ENCODE measurements around the gene RAB14.
A peak's percentile ranks its signal among the peaks of the same experiment; 100 is the strongest.

RAB14 gene

DNA sequence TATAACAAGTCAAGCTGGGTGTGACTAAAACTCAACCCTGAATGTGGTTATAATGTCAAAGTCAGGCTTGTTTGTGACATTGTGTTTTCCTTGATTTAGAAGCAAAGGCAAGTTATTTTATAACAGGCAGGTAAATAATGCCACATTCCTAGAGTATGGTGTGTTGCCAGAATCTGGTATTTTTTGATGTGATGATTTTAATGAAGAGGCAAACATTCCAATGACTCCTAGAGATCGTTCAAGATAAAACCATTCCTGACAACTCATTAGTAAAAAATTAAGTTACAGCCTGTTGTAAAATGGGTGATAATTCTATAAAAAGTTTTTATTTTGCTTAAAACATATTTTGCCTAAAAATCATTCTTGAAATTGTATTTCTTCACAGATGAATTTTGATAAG, 60.0 kb downstream of the RAB14 start:
- no peaks in the 10 kb centered on the region for H3K9me3 ChIP-seq (ENCODE audit: severe bottlenecking)
- peaks cover 79% of the 10 kb centered on the region for H3K36me3 ChIP-seq (ENCODE audit: low read depth)
- DNase-seq (ENCODE audit: low spot score) (no peak), ATAC-seq (ENCODE audit: low read depth) (no peak)
- no peak overlapping the region for H3K27ac ChIP-seq (ENCODE audit: poor library complexity, severe bottlenecking)
- TF ChIP-seq, protein P1, sequence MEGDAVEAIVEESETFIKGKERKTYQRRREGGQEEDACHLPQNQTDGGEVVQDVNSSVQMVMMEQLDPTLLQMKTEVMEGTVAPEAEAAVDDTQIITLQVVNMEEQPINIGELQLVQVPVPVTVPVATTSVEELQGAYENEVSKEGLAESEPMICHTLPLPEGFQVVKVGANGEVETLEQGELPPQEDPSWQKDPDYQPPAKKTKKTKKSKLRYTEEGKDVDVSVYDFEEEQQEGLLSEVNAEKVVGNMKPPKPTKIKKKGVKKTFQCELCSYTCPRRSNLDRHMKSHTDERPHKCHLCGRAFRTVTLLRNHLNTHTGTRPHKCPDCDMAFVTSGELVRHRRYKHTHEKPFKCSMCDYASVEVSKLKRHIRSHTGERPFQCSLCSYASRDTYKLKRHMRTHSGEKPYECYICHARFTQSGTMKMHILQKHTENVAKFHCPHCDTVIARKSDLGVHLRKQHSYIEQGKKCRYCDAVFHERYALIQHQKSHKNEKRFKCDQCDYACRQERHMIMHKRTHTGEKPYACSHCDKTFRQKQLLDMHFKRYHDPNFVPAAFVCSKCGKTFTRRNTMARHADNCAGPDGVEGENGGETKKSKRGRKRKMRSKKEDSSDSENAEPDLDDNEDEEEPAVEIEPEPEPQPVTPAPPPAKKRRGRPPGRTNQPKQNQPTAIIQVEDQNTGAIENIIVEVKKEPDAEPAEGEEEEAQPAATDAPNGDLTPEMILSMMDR (IDR thresholded peaks at IDR 0.05; ENCODE audit: poor library complexity, severe bottlenecking): no peak
- H3K4me3 ChIP-seq (ENCODE audit: severe bottlenecking): no peak overlapping the region
- H3K4me1 ChIP-seq (ENCODE audit: insufficient read depth, poor library complexity, severe bottlenecking): peaks cover 17% of the 10 kb centered on the region
- no peaks in the 10 kb centered on the region for H3K27me3 ChIP-seq (ENCODE audit: insufficient read depth, poor library complexity, severe bottlenecking)

DNA sequence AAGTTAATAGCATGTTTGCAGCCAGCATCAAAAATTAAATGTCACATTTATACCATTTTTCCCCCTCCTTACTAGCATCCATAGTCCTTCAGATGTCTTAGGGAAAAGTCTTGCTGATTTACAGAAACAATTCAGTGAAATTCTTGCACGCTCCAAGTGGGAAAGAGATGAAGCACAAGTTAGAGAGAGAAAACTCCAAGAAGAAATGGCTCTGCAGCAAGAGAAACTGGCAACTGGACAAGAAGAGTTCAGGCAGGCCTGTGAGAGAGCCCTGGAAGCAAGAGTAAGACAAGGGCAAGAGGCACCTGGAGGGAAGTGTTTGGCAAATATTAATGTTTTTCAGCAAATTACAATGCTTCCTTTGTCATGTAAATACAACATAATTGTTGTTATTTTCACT, 60.4 kb downstream of the RAB14 start:
- Histone ChIP-seq H3K4me3 (ENCODE audit: severe bottlenecking) (no peak overlapping the region), H3K36me3 (ENCODE audit: low read depth) (peaks cover 75% of the 10 kb centered on the region), H3K9me3 (ENCODE audit: severe bottlenecking) (no peaks in the 10 kb centered on the region), H3K27ac (ENCODE audit: poor library complexity, severe bottlenecking) (no peak overlapping the region), H3K4me1 (ENCODE audit: insufficient read depth, poor library complexity, severe bottlenecking) (peaks cover 17% of the 10 kb centered on the region), H3K27me3 (ENCODE audit: insufficient read depth, poor library complexity, severe bottlenecking) (no peaks in the 10 kb centered on the region)
- no peak for DNase-seq (ENCODE audit: low spot score)
- ATAC-seq (ENCODE audit: low read depth): no peak
- TF ChIP-seq, protein P1 (IDR thresholded peaks at IDR 0.05; ENCODE audit: poor library complexity, severe bottlenecking): no peak

DNA sequence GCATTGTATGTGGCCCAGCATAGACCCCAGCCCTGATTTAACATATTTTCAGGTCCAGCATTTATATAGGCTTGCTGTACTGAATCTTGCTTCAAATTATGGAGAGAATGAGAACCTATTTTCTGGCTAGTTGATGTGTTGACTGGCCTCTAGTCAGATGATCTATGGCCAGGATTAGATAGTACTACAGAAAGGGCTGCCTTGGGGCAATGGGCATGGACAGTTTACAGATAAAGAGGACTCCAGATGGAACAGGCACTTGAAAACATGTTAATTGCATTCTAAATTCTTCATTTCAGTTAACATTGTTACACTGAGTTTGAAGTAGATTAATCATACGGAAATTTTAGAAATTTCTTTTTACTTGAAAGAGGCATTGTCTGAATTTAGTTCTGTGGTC, 61.5 kb downstream of the RAB14 start:
- no peak overlapping the region for H3K27ac ChIP-seq (ENCODE audit: poor library complexity, severe bottlenecking)
- H3K27me3 ChIP-seq (ENCODE audit: insufficient read depth, poor library complexity, severe bottlenecking): no peaks in the 10 kb centered on the region
- peaks cover 66% of the 10 kb centered on the region for H3K36me3 ChIP-seq (ENCODE audit: low read depth)
- peaks cover 17% of the 10 kb centered on the region for H3K4me1 ChIP-seq (ENCODE audit: insufficient read depth, poor library complexity, severe bottlenecking)
- TF ChIP-seq, protein P1 (IDR thresholded peaks at IDR 0.05; ENCODE audit: poor library complexity, severe bottlenecking): no peak
- H3K4me3 ChIP-seq (ENCODE audit: severe bottlenecking): no peak overlapping the region
- no peaks in the 10 kb centered on the region for H3K9me3 ChIP-seq (ENCODE audit: severe bottlenecking)
- ATAC-seq (ENCODE audit: low read depth): no peak
- DNase-seq (ENCODE audit: low spot score): no peak

DNA sequence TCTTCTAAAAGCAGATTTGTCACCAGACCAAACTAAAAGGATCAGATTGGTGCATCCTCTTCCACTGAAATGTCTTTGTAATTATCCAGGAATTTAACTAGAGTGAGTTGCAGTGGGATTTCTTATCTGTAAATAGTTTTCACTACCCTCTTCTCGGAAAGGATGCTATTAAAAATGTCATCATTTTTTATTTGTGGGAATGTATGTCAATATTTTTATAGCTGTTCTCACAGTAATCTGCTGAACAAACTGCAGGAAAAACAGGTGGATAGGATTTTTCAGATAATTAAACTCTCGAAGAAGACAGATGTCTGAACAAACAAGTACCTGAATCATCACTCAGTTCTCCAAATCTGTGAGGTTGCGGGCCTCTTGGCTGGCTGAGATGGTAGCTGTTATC, 62.7 kb downstream of the RAB14 start:
- H3K4me1 ChIP-seq (ENCODE audit: insufficient read depth, poor library complexity, severe bottlenecking): peaks cover 17% of the 10 kb centered on the region
- TF ChIP-seq, protein P1 (IDR thresholded peaks at IDR 0.05; ENCODE audit: poor library complexity, severe bottlenecking): no peak
- H3K27me3 ChIP-seq (ENCODE audit: insufficient read depth, poor library complexity, severe bottlenecking): no peaks in the 10 kb centered on the region
- no peaks in the 10 kb centered on the region for H3K9me3 ChIP-seq (ENCODE audit: severe bottlenecking)
- no peak for DNase-seq (ENCODE audit: low spot score)
- no peak overlapping the region for H3K4me3 ChIP-seq (ENCODE audit: severe bottlenecking)
- ATAC-seq (ENCODE audit: low read depth): peak; percentile 61
- H3K27ac ChIP-seq (ENCODE audit: poor library complexity, severe bottlenecking): peak overlapping the region; percentile 54
- H3K36me3 ChIP-seq (ENCODE audit: low read depth): peaks cover 63% of the 10 kb centered on the region

DNA sequence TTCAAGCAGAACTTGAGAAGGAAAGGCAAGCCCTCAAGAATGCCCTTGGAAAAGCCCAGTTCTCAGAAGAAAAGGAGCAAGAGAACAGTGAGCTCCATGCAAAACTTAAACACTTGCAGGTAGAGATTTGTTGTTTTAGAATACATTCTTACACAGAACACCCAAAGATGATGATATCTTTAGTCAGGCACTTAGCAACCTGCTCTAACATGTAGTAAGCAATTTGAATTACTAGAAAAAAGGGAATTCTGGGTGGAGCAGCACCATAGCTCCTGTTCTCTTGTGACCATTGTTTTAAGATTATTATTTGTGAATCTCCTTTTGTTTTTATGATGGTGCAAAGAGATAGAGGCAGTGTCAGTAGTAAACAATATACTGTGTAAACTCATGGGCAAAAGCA, 63.1 kb downstream of the RAB14 start:
- H3K36me3 ChIP-seq (ENCODE audit: low read depth): peaks cover 63% of the 10 kb centered on the region
- no peaks in the 10 kb centered on the region for H3K9me3 ChIP-seq (ENCODE audit: severe bottlenecking)
- no peak overlapping the region for H3K4me3 ChIP-seq (ENCODE audit: severe bottlenecking)
- TF ChIP-seq, protein P1 (IDR thresholded peaks at IDR 0.05; ENCODE audit: poor library complexity, severe bottlenecking): no peak
- peak overlapping the region; percentile 54 for H3K27ac ChIP-seq (ENCODE audit: poor library complexity, severe bottlenecking)
- DNase-seq (ENCODE audit: low spot score): no peak
- H3K27me3 ChIP-seq (ENCODE audit: insufficient read depth, poor library complexity, severe bottlenecking): no peaks in the 10 kb centered on the region
- peak; percentile 93 for ATAC-seq (ENCODE audit: low read depth)
- H3K4me1 ChIP-seq (ENCODE audit: insufficient read depth, poor library complexity, severe bottlenecking): peaks cover 17% of the 10 kb centered on the region

Measured in RWPE2 (cell line).